Measurements from ENCODE around the gene VKORC1.
"Not testable (repeated sequence)": the region's sequence is repeated elsewhere in the genome, so short reads cannot be mapped to it uniquely, and the experiment has no call there.

Gene VKORC1

GRCh38 chr16:31094424-31095120 lies at the start of gene VKORC1:
VKORC1 (minus strand) TSS chr16:31094797; CDS start chr16:31094729, 68 bp downstream.
- DNase-seq (ENCODE audit: low read depth in 2 of 2): peak; percentile 83 to 90

- DNase-seq (ENCODE audit: low read depth in 2 of 2): no peak
Measured at GRCh38 chr16:31143694-31144148, 49.1 kb upstream of the VKORC1 start.

- no peak for DNase-seq (ENCODE audit: low read depth in 2 of 2)
Measured at GRCh38 chr16:31143011-31143693, 48.6 kb upstream of the VKORC1 start.

GRCh38 chr16:31142109-31143010 lies 47.8 kb upstream of the VKORC1 start:
- peak; percentile 99 for DNase-seq (ENCODE audit: low read depth in 2 of 2)

GRCh38 chr16:31141489-31142108 lies 47.0 kb upstream of the VKORC1 start:
- DNase-seq (ENCODE audit: low read depth in 2 of 2): no peak

GRCh38 chr16:31141071-31141469 lies 46.5 kb upstream of the VKORC1 start:
- DNase-seq (ENCODE audit: low read depth in 2 of 2): not testable (repeated sequence)

- no peak for DNase-seq (ENCODE audit: low read depth in 2 of 2)
Measured at GRCh38 chr16:31138621-31139578, 44.3 kb upstream of the VKORC1 start.

GRCh38 chr16:31136822-31137499 lies 42.4 kb upstream of the VKORC1 start:
- DNase-seq (ENCODE audit: low read depth in 2 of 2): not testable (repeated sequence)

- no peak for DNase-seq (ENCODE audit: low read depth in 2 of 2)
Measured at GRCh38 chr16:31136287-31136662, 41.7 kb upstream of the VKORC1 start.

GRCh38 chr16:31135535-31136286 lies 41.1 kb upstream of the VKORC1 start, which contains the start of gene PRSS8:
PRSS8 (minus strand) TSS chr16:31135727; CDS start chr16:31135498, 229 bp downstream.
- DNase-seq (ENCODE audit: low read depth in 2 of 2): no peak

- no peak for DNase-seq (ENCODE audit: low read depth in 2 of 2)
Measured at GRCh38 chr16:31134625-31135534, 40.3 kb upstream of the VKORC1 start.

GRCh38 chr16:31134091-31134571 lies 39.5 kb upstream of the VKORC1 start:
- no peak for DNase-seq (ENCODE audit: low read depth in 2 of 2)

GRCh38 chr16:31133046-31133501 lies 38.5 kb upstream of the VKORC1 start:
- DNase-seq (ENCODE audit: low read depth in 2 of 2): no peak

- no peak for DNase-seq (ENCODE audit: low read depth in 2 of 2)
Measured at GRCh38 chr16:31132303-31132979, 37.8 kb upstream of the VKORC1 start.

GRCh38 chr16:31131841-31132271 lies 37.3 kb upstream of the VKORC1 start:
- no peak for DNase-seq (ENCODE audit: low read depth in 2 of 2)

- DNase-seq (ENCODE audit: low read depth in 2 of 2): no peak
Measured at GRCh38 chr16:31131416-31131815, 36.8 kb upstream of the VKORC1 start.

- DNase-seq (ENCODE audit: low read depth in 2 of 2): no peak
Measured at GRCh38 chr16:31130899-31131298, 36.3 kb upstream of the VKORC1 start.
